PC-3 (cell line): ENCODE measurements around the gene GPR176. TPM values are rescaled to one million over a fixed set of nuclear protein-coding genes. Genes with fewer than 3 reads are reported as not detected.

Experiments
- ATAC-seq: fragments of 200-7000 bp; cut with Tn5 transposase; 2 replicates; pipeline ENCODE4 v1.9.1; 2020; ENCODE audit warnings: mild to moderate bottlenecking, moderate library complexity
- BruUV-seq: library from RNA; stranded (reverse); fragments of 400-500 nt; replicated peaks from 2 replicates; lab custom pipeline; 2021; lab: Mats Ljungman, UMichigan
- CTCF ChIA-PET: fragments of 300-600 bp; sonication (Branson Sonifier 250); formaldehyde crosslinking; loops from one replicate; lab custom pipeline; 2022; ENCODE audit warnings: antibody characterized with exemption; lab: Charles Lee
- POLR2A ChIA-PET: fragments of 300-600 bp; sonication (Branson Sonifier 250); formaldehyde crosslinking; loops from one replicate; lab custom pipeline; 2022; ENCODE audit warnings: antibody characterized with exemption; ENCODE audit not compliant: unreplicated experiment; lab: Charles Lee
- DNase-seq: peaks from one replicate; pipeline ENCODE4 v3.0.0-alpha.2; 2015
- H2AFZ ChIP-seq: fragments of 300-600 bp; sonication (generic); 2 replicates; pipeline ENCODE4 v1.6.0; 2016; ENCODE audit warnings: antibody characterized with exemption, low read length
- H3F3A ChIP-seq: fragments of 300-600 bp; sonication (generic); one replicate; pipeline ENCODE4 v1.6.0; 2017; ENCODE audit warnings: antibody characterized with exemption, low read length, control low read depth, mild to moderate bottlenecking; ENCODE audit not compliant: unreplicated experiment
- H3K27ac ChIP-seq: fragments of 300-600 bp; sonication (generic); 2 replicates; pipeline ENCODE4 v1.5.1; 2016; ENCODE audit warnings: mild to moderate bottlenecking, low read length
- H3K27me3 ChIP-seq: fragments of 300-600 bp; sonication (generic); 2 replicates; pipeline ENCODE4 v1.6.1; 2016; ENCODE audit warnings: low read length, mixed read lengths
- H3K36me3 ChIP-seq: fragments of 300-600 bp; sonication (generic); 2 replicates; pipeline ENCODE4 v1.6.1; 2016; ENCODE audit warnings: low read depth, mixed run types, low read length, mixed read lengths
- H3K4me1 ChIP-seq: fragments of 300-600 bp; sonication (generic); 2 replicates; pipeline ENCODE4 v1.5.1; 2016; ENCODE audit warnings: low read length; ENCODE audit not compliant: insufficient read depth
- H3K4me2 ChIP-seq: fragments of 300-600 bp; sonication (generic); 2 replicates; pipeline ENCODE4 v1.6.0; 2016; ENCODE audit warnings: low read length
- H3K4me3 ChIP-seq: fragments of 300-600 bp; sonication (generic); 2 replicates; pipeline ENCODE4 v1.5.1; 2016; ENCODE audit warnings: mild to moderate bottlenecking, low read length, mixed read lengths
- H3K79me2 ChIP-seq: fragments of 300-600 bp; sonication (generic); 2 replicates; pipeline ENCODE4 v1.6.1; 2017; ENCODE audit warnings: low read length, mixed read lengths
- H3K9ac ChIP-seq: fragments of 300-600 bp; sonication (generic); 2 replicates; pipeline ENCODE4 v1.6.0; 2016; ENCODE audit warnings: mild to moderate bottlenecking, low read length
- H3K9me2 ChIP-seq: fragments of 300-600 bp; sonication (generic); replicated peaks from 2 replicates; pipeline ENCODE4 v1.6.1; 2016; ENCODE audit warnings: mixed run types, low read length, mixed read lengths
- H3K9me3 ChIP-seq: fragments of 300-600 bp; sonication (generic); 2 replicates; pipeline ENCODE4 v1.6.1; 2016; ENCODE audit warnings: low read length, mixed read lengths
- H4K20me1 ChIP-seq: fragments of 300-600 bp; sonication (generic); 2 replicates; pipeline ENCODE4 v1.6.1; 2016; ENCODE audit warnings: low read length, mixed read lengths
- EZH2 ChIP-seq: fragments of 300-600 bp; sonication (generic); IDR thresholded peaks from one replicate; pipeline ENCODE4 v1.6.1; 2017; ENCODE audit warnings: antibody characterized with exemption, mild to moderate bottlenecking, low read length; ENCODE audit not compliant: unreplicated experiment
- EZH2phosphoT487 ChIP-seq: fragments of 300-600 bp; sonication (generic); IDR thresholded peaks from 2 replicates; pipeline ENCODE4 v1.6.1; 2018; ENCODE audit warnings: mild to moderate bottlenecking, antibody characterized with exemption, low read length, borderline replicate concordance
- intact Hi-C: fragments of 100-400 bp; cut with micrococcal nuclease; formaldehyde crosslinking; loops from 2 replicates; pipeline ENCODE4 v1.9.0; 2023
- total RNA-seq: library from RNA; depleted of rRNA; stranded (reverse); fragments of >200 nt; gene quantifications from 2 replicates; pipeline ENCODE4 v1.2.3, GENCODE V29; 2014
- TF ChIP-seq, protein P1 (sequence below): fragments of 300-600 bp; sonication (generic); conservative IDR thresholded peaks from 2 replicates; pipeline ENCODE4 v1.5.1; 2017; ENCODE audit warnings: antibody characterized with exemption, low read depth, mild to moderate bottlenecking, low read length

GPR176 gene
- total RNA-seq, 1 experiment from 2014 or later: 27.8 TPM

GRCh38 chr15:39948817-39949216 lies 28.8 kb upstream of the GPR176 start:
- ChIA-PET CTCF (interaction anchor here (0.7 kb wide), 1 partner anchor 61 kb away, joined by 3 read pairs; no protein-coding TSS in a partner anchor), POLR2A (no interaction called here)
- Histone ChIP-seq H3K4me1 (peaks cover 15% of the 10 kb centered on the region), H3K4me3 (no peak overlapping the region), H3K4me2 (no peak overlapping the region), H3K9ac (no peak overlapping the region), H3K79me2 (no peaks in the 10 kb centered on the region), H3K9me3 (no peaks in the 10 kb centered on the region), H4K20me1 (no peaks in the 10 kb centered on the region), H3K27ac (no peak overlapping the region), H3F3A (no peaks in the 10 kb centered on the region), H2AFZ (no peak overlapping the region), H3K9me2 (no peaks in the 10 kb centered on the region), H3K27me3 (no peaks in the 10 kb centered on the region), H3K36me3 (peaks cover 60% of the 10 kb centered on the region)
- no TSS peak for BruUV-seq
- intact Hi-C loops: no loop called here
- DNase-seq (no peak), ATAC-seq (no peak)
- TF ChIP-seq EZH2: no peak
- TF ChIP-seq, protein P1, sequence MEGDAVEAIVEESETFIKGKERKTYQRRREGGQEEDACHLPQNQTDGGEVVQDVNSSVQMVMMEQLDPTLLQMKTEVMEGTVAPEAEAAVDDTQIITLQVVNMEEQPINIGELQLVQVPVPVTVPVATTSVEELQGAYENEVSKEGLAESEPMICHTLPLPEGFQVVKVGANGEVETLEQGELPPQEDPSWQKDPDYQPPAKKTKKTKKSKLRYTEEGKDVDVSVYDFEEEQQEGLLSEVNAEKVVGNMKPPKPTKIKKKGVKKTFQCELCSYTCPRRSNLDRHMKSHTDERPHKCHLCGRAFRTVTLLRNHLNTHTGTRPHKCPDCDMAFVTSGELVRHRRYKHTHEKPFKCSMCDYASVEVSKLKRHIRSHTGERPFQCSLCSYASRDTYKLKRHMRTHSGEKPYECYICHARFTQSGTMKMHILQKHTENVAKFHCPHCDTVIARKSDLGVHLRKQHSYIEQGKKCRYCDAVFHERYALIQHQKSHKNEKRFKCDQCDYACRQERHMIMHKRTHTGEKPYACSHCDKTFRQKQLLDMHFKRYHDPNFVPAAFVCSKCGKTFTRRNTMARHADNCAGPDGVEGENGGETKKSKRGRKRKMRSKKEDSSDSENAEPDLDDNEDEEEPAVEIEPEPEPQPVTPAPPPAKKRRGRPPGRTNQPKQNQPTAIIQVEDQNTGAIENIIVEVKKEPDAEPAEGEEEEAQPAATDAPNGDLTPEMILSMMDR: no peak
- TF ChIP-seq EZH2phosphoT487: no peak

DNA sequence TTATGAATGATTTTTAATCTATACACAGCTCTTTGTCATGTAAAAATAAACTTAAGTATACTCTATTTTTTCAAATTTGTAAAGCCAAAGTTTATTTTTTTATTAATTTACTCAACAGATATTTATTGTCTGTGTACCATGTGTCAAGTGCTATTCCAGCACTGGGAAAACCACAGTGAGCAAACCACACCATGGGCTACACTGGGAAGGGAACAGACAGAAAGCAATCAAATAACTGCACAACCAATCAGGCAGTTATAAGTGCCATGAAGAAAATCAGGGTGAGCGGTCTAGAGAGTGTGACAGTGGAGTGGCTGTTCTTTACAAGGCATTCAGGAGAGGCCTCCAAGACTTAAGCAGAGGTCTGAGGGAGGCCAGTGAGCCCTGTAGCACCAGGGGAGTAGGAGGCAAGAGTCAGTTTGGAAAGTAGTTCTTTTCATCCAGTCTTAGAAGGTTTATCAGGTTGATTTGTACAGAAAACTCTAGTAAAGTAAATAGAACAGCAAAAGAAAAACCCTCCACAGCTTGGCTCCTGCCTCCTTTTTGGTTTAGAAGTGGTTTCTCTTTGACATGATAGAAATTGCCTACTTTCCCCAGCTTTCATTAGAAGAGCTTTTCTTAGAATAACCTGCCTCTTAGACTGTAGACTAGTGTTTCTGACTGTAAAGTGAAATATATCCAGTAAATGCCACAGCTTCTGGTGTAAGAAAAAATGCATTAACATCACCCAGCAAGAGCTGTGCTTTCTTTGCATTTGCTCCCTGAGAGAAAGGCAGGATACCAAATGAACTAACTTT lies 27.5 kb upstream of the GPR176 start:
- intact Hi-C loops: no loop called here
- Histone ChIP-seq H2AFZ (no peak overlapping the region), H3K4me3 (no peak overlapping the region), H3K36me3 (peaks cover 63% of the 10 kb centered on the region), H3F3A (peaks cover 4% of the 10 kb centered on the region), H4K20me1 (0 out of 2 replicates have a peak, but pooled peaks cover 5% of the 10 kb centered on the region), H3K27ac (no peak overlapping the region), H3K4me2 (no peak overlapping the region), H3K4me1 (peaks cover 18% of the 10 kb centered on the region), H3K9ac (no peak overlapping the region), H3K9me3 (no peaks in the 10 kb centered on the region), H3K79me2 (peaks cover 10% of the 10 kb centered on the region), H3K27me3 (no peaks in the 10 kb centered on the region), H3K9me2 (no peaks in the 10 kb centered on the region)
- ChIA-PET CTCF (interaction anchor here (0.9 kb wide), 1 partner anchor 29 kb away, joined by 3 read pairs; no protein-coding TSS in a partner anchor), POLR2A (no interaction called here)
- DNase-seq (no peak), ATAC-seq (no peak)
- no TSS peak for BruUV-seq
- TF ChIP-seq, protein P1: no peak
- TF ChIP-seq EZH2 (no peak), EZH2phosphoT487 (no peak)

DNA sequence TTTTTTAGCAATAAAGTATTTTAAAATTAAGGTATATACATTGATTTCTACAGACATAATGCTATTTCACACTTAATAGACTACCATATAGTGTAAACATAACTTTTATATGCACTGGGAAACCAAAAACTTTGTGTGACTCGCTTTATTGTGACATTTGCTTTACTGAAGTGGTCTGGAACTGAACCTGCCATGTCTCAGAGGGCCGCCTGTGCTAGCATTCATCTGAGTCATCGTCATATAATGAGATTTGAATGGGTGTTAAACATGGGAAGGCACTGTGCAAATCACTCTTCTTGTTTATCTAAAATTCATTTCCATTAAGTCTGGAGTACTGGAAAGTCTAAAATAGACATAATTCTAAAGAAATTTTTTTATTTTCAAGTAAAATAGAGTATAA lies 26.8 kb upstream of the GPR176 start:
- Histone ChIP-seq H3K4me3 (no peak overlapping the region), H3K36me3 (peaks cover 63% of the 10 kb centered on the region), H3K79me2 (peaks cover 11% of the 10 kb centered on the region), H3K9me3 (no peaks in the 10 kb centered on the region), H3K27ac (no peak overlapping the region), H3K9ac (no peak overlapping the region), H3K4me1 (peaks cover 25% of the 10 kb centered on the region), H3K9me2 (no peaks in the 10 kb centered on the region), H4K20me1 (0 out of 2 replicates have a peak, but pooled peaks cover 6% of the 10 kb centered on the region), H3K4me2 (no peak overlapping the region), H3K27me3 (no peaks in the 10 kb centered on the region), H2AFZ (no peak overlapping the region), H3F3A (peaks cover 7% of the 10 kb centered on the region)
- ATAC-seq: peak; percentile 83
- intact Hi-C loops: no loop called here
- TF ChIP-seq, protein P1: no peak
- no peak for TF ChIP-seq EZH2phosphoT487
- no peak for TF ChIP-seq EZH2
- no TSS peak for BruUV-seq
- POLR2A ChIA-PET: no interaction called here
- DNase-seq: peak; percentile 66
- CTCF ChIA-PET: interaction anchor here (0.9 kb wide), 1 partner anchor 30 kb away, joined by 3 read pairs; no protein-coding TSS in a partner anchor
